Ecto neural progenitor cell (in vitro differentiated cells): Measurements from ENCODE around the gene PERP.
"Not testable (repeated sequence)": the region's sequence is repeated elsewhere in the genome, so short reads cannot be mapped to it uniquely, and the experiment has no call there.

Experiments used
- DNase-seq: peaks from one replicate; pipeline ENCODE4 v3.0.0-alpha.2; 2018; ENCODE audit warnings: low spot score

PERP gene

DNA sequence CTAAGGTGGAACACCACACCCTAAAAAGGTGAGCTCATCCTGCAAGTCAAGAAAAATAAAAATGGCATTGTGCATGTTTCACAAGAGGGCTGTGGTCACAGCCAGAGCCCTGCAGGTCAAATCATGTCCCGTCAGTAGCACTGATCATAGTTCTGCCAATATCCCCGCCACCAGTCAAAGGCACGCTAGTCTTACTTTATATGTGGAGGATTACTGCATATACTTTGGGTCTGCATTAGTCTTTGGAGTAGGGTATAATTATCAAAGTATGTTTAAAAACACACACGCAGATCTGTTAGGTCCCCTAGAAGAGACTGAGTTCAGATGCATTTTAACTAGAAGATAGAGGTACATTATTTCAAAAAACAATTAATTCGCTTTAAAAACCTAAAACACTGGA is 1.8 kb downstream of the PERP start:
- DNase-seq, result no peak

DNA sequence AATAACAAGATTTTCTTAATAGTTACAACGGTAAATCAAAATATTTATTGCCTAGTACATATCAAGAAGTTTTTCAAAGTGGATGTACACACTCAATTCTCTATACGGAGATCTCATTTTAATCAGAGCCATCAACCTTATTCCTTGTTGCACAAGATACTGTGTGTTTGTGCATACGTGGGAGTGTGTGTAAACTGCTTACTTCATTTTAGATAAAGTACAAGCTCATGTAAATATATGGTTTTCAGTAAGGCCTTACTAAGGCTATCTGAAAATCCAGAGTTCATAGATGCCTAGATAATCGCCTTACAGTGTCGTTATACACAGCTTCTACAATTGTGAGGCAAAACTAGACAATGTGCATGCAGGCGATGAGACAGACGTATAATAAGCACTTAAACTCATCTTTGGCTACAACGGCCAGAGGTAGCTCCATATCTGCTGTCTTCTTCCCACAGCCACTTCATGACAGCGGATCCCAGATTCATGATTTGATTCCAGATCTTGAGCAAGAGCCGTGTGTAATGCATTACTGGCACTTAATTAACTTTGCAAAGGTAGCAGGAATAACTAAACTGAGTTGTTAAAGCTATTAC is 2.5 kb downstream of the PERP start:
- DNase-seq, result no peak

- no peak for DNase-seq
Observed at GRCh38 chr6:138103871-138104270, 3.3 kb downstream of the PERP start.

- no peak for DNase-seq
Observed at GRCh38 chr6:138101946-138102731, 5.1 kb downstream of the PERP start.

DNA sequence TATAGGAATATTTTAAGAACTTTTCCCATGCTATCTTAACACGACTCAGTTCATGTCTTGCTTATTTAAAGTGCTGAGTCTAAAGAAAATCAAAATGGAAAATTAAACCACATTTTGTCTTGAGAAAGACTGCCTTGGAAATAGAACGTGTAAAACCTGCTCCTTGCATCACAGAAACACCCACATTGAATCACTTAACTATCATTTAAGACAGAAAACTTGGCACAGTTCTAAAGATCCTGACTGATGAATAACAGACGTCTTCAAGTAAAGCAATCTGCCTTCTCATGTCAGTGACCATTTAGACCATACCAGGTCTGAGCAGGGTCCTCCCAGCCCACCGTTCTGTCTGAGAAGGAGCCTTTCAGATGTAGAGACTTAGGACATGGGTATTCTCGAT is 7.4 kb downstream of the PERP start:
- DNase-seq, result no peak

DNA sequence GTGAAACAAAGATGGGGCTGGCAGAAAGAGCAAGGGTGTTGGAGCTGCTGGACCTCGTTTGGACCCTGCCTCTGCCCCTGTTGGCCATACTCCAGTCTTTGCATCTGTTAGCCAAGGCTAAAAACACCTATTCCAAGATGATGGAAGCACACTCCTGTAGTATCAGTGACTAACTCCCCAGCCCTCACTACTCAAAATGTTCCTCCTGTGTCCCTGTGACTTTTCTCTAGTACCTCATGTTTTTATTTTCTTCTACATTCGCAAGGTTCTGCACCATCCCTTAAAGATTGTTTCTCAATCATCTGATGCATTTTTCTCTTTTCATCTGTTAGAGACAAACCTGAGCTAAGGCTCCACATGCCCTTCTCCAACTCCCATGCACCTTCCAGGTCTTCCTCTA is 8.9 kb downstream of the PERP start:
- no peak for DNase-seq

DNA sequence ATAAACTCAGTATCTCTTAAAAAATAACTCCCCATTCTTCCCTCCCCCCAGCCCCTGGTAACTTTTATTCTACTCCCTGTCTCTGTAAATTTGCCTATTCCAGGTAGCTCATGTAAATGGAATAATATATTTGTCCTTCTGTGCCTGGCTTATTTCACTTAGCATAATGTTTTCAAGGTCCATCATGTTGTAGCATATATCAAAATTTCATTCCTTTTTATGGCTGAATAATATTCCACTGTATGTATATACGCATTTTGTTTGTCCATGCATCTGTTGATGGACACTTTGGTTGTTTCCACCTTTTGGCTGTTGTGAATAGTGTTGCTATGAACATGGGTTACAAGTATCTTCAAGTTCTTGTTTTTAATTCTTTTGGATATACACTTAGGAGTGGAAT is 13.0 kb downstream of the PERP start:
- no peak for DNase-seq

DNA sequence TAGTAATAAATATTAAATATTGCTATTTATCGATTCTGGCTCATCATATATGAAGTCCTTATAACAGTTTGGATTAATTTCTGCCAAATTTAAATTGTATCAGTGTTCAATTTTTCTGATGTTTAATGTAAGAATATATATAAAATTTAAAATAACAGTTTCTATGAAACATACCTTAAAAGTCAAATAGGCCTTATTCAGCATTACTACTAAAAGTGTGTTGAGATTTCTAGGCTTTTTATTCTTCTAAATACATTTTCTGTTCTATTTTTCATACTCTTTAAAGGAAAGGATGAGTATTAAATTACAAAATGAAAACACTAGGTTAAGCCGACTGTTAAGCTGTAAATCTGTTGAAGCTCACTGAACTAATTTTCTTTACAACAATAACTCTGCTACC is 13.6 kb downstream of the PERP start:
- DNase-seq, result no peak

DNA sequence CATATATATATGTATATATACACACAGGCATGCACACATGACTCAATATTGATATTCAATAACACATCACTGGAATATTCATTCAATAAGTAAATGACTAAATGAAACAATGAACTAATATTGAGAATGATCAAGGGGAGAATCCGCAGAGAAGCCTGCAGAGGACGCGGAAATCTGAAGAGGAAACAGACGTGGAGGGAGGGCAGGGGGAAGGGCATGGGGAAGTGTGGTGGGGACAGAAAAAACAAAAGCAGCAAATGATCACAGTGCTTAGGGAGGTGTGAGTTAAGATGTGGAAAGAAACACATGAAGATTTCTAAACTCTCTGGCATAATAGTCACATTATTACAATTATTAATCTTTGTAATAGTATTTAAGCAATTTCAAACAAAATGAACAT is 14.5 kb downstream of the PERP start:
- no peak for DNase-seq

- DNase-seq, result no peak
Observed at GRCh38 chr6:138089325-138089724, 17.9 kb downstream of the PERP start.

DNA sequence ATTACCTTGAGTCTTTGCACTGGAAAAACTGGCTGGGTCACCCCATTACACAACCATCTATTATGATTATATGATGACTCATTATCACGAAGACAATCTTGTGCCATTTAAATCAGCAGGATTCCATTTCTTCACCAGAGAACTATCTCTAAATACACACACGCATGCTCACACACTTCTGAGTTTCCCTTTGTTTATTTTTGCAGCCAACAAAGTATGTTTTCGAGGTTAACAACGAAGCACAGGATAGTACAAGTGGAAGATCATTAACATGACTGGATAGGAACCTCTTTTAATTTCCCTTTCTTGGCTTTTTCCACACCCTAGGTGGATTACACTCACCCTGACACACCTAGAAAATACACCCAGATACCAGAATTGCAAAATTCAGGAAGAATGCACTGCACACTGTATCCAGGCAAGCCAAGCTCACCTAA is 18.9 kb downstream of the PERP start:
- DNase-seq, result no peak

- no peak for DNase-seq
Observed at GRCh38 chr6:138087593-138088325, 19.5 kb downstream of the PERP start.

- no peak for DNase-seq
Observed at GRCh38 chr6:138086573-138087196, 20.5 kb downstream of the PERP start.

- DNase-seq, result no peak
Observed at GRCh38 chr6:138085839-138086222, 21.4 kb downstream of the PERP start.

GRCh38 chr6:138084904-138085838 is 22.0 kb downstream of the PERP start:
- no peak for DNase-seq

GRCh38 chr6:138082232-138082631 is 25.0 kb downstream of the PERP start:
- DNase-seq, result no peak

DNA sequence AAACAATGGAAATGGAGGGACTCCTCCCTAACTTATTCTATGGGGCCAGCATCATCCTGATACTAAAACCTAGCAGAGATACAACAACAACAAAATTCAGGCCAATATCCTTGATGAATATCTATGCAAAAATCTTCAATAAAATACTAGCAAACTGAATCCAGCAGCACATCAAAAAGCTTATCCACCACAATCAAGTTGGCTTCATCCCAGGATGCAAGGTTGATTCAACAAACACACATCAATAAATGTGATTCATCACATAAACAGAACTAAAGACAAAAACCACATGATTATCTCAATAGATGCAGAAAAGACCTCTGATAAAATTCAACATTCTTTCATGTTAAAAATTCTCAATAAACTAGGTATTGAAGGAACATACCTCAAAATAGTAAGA is 27.7 kb downstream of the PERP start:
- not testable (repeated sequence) for DNase-seq

DNA sequence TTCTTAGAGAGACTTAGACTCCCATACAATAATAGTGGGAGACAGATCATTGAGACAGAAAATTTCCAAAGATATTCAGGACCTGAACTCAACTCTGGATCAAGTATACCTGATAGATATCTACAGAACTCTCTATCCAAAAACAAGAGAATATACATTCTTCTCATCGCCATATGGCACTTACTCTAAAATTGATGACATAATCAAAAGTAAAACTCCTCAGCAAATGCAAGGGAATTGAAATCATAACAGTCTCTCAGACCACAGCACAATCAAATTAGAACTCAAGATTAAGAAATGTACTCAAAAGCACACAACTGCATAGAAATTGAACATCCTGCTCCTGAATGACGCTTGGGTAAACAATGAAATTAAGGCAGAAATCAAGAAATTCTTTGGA is 28.7 kb downstream of the PERP start:
- DNase-seq, result no peak

- no peak for DNase-seq
Observed at GRCh38 chr6:138073264-138073663, 34.0 kb downstream of the PERP start.

GRCh38 chr6:138063726-138064125 is 43.5 kb downstream of the PERP start:
- DNase-seq, result no peak

- DNase-seq, result no peak
Observed at GRCh38 chr6:138054982-138055381, 52.2 kb downstream of the PERP start.

DNA sequence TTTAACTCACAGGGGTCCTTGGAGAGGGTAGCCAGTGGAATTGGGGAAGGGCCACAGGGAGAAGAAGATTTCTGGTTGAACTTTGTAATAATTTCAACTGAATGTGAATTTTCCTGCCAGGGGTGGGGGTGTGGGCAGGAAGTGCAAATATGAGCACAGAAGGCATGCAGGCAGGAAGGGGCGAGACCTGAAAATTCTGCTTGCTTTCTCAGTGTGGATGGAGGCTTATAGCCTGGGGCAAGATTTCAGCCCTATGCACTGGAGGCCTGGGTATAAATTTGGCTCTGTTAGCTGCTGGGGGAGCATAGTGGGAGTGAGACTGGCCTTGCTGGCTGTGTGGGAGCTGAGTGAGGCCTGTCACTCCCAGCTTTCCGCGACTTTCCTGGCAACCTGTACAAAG is 54.4 kb downstream of the PERP start:
- no peak for DNase-seq
